HTERT RPE-1 (cell line): ENCODE measurements around the gene HEXIM2.

Source experiments
- in situ Hi-C: fragments of 300-500 bp; cut with MboI; formaldehyde crosslinking; loops from 4 replicates; pipeline ENCODE4 v1.14.3; 2020; ENCODE audit warnings: low sequenced_read_pairs

HEXIM2 gene

DNA sequence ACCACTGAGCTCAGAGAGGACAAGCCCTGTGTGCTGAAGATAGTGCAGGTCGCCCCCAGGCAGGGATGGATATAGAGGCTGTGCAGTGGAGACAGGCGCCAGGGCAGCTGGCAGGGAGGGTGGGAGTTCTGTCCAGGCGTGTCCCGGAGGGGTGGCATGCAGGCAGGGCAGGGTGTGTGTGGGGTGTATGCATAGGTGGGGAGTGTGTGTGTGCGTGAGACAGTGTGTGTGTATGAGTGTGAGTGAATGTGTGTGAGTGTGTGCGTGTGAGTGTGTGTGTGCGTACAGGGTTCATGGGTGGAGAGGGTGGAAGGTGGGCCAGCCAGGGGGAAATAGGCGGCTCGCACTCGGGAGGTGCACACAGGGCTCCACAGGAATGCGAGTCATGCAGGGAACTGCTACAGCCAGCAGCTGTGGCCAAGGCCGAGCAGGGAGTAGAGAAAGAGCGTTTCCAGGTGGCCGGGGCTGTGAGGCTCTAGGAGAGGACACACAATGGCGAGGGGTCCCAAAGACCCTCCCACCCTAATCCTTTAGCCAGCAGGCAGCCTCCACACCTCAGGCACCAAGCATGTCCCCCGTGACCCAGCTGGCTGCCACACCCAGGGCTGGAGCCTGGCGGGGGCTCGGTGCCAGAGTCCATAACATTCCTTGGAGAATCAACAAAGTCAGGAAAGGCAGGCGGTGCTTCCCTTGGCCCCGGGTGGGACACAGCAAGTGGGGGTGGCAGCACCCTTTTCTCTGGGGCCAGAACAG, 34.0 kb upstream of the HEXIM2 start:
- in situ Hi-C loops, result no loop called here

DNA sequence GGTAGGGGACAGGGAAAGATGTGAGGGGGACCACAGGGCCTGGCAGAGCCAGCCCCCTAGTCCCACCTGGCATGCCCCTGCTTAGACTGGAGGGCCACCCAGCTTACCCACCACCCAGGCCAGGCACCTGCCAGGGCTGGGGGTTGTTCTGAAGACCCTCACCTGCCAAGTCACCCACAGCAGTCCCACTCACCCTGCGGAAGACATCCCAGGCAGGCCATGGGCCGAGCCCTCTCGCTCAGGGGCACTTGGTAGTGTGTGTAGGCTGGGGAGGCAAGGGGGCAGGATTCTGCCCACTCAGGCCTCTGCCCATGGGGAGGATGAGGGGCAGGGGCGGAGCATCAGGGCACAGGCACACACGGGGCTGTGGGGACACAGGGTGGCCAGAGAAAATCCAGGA, 33.3 kb upstream of the HEXIM2 start:
- in situ Hi-C loops, result no loop called here

DNA sequence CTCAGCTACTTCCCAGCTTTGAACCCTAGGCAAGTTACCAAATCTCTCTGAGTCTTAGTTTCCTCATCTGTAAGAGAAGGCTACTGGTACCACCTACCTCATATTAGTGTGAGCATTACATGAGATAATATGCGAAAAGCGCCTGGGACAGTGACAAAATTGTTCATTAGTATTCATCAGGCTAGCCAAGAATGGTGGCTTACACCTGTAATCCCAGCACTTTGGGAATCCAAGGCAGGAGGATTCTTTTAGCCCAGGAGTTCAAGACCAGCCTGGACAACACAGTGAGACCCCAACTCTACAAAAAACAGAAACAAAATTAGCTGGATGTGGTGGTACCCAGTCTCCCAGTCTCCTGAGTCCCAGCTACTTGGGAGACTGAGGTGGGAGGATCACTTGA, 32.7 kb upstream of the HEXIM2 start:
- in situ Hi-C loops, result no loop called here

DNA sequence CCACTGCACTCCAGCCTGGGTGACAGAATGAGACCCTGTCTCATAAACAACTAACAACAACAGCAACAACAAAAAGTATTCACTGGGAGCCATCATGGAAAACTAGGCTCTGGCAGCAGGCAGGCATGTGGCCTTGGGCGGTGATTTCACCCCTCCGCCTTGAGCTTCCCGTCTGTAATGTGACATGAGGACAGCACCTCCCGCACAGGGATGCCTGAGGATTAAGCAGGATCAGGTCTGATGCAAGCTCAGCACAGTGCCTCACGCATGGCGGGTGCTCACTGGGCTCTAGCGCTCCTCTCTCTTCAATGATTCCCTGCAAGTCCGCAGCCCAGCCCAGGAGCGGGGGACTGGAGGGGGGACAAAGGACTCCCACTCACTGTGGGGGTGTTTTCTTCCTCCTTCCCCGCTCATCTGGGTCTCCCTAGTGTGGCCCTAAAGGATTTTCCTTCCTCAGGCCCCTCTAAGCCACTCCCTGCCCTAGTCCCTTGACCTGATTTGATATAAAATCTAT, 32.2 kb upstream of the HEXIM2 start:
- in situ Hi-C loops, result no loop called here

DNA sequence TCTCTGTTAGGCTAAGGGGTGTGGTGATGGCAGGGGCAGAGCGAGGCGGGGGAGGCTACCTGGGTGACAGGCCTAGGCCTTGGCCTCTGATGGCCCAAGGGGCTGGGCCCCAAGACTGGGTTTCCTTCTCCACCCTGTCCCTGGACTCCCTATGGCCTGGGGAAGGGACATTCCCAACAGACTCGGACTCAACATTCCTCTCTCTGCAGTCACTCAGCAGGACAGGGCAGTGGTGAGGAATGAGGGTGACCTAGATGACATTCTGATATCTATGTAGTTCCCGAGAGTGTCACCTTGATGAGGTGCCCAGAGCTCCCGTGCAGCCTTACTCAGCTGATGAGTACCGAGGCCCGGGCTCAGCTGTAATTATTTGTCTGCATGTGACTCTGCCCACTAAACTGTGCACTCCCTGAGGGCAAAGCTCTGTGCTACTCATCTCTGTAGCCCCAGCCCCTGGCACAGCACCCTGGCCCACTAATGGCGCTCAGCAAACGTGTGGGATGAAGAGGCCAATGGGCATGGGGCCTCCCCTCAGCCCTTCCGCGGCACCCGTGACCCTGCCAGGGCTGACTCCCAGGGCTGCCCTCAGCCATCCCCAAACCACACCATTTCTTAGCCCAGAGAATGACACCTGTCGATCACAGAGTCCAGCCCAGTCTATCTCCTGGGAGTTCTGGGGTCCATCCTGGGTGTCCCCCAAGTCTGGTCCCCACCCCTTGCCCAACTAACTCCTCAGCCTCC, 31.6 kb upstream of the HEXIM2 start:
- in situ Hi-C loops, result no loop called here

DNA sequence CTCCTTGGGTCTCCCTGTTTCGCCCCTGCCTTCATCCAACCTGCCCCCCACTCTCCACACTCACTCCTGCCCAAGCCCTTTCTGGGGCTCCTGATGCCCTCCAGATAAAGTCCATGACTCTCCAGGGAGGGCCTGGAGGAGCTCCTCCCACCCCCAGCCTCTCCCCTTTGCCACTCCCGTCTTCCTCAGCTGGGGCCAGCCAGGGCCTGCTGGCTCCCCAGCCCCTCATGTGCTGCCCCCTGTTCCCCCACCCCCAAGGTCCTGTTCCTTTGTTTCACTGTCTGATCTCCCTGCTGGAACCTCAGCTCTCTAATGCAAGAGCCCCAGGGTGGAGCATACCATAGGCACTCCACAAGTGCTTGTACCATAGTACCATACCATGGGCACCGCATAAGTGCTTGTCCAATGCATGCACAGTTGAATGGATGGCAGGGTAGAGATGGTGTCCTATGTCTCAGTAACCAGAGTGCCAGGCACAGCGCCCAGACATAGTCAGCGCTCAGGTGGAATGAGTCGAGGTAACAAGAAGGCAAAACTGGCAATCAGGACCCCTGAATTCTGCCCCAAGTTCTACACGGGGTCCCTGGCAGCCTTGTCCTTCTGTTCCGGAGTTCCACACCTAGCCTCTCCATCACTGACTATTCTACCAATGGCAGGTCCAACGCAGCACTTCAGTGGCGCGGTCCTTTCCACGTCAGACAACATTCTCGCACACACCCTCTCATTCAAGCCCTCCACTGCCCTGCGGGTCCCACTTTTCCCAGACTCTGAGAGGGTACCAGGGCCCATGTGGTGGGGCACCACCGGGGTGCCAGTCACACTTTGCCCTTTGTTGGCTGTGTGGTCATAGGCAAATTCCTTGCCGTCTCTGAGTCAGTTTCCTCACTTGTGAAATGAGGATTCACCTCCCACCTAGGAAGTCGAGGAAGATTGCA, 30.7 kb upstream of the HEXIM2 start:
- in situ Hi-C loops, result no loop called here

DNA sequence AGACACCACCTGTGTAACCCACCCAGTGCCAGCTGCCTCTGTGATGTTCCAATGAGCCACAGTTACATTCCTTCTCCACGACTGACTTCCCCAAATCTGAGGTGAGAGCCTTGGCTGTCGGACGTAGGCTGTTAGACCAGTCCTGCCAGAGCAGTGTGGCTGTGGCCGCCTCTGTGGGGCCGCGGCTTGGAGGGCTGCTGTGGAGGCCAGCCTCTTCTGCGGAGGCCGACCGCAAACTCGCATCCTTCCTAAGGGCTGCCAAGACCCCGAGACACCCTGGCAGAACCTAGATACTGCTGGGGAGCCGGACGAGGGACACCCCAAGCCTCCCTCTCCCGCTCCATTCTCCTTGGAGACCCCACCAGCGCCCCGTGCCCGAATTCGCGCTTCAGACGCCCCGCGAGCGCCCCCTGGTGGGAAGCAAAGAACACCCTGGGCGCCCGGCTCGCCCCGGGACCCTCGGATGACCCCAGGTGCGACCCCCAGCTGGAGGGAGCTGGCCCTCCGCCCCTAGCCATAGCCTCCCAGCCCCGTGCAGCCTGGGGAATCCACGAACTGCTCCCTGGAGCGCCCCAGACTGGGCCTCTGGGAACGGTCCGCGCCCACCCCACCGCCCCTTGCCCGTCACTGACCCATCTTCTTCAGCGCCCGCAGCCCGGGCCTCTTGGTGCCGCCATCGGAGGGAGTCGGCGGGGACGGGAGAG, 29.9 kb upstream of the HEXIM2 start:
- in situ Hi-C loops, result no loop called here

DNA sequence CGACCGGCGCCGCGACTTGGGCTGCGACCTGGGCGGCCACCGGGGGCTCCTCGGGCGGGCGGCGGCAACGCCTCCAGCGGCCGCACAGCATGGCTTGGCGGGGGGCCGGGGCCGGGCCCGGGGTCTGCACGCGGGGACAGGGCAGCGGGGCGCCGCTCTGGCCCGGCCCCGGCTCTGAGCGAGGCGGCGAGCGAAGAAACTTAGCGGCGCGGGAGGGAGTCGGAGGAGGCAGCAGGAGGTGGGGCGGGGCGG, 29.4 kb upstream of the HEXIM2 start, which contains the start of gene PLCD3:
Gene PLCD3 (minus strand): TSS at position 196 of the 252 bp plus-strand sequence. CDS start 105 bp downstream, at position 91.
- in situ Hi-C loops, result no loop called here

DNA sequence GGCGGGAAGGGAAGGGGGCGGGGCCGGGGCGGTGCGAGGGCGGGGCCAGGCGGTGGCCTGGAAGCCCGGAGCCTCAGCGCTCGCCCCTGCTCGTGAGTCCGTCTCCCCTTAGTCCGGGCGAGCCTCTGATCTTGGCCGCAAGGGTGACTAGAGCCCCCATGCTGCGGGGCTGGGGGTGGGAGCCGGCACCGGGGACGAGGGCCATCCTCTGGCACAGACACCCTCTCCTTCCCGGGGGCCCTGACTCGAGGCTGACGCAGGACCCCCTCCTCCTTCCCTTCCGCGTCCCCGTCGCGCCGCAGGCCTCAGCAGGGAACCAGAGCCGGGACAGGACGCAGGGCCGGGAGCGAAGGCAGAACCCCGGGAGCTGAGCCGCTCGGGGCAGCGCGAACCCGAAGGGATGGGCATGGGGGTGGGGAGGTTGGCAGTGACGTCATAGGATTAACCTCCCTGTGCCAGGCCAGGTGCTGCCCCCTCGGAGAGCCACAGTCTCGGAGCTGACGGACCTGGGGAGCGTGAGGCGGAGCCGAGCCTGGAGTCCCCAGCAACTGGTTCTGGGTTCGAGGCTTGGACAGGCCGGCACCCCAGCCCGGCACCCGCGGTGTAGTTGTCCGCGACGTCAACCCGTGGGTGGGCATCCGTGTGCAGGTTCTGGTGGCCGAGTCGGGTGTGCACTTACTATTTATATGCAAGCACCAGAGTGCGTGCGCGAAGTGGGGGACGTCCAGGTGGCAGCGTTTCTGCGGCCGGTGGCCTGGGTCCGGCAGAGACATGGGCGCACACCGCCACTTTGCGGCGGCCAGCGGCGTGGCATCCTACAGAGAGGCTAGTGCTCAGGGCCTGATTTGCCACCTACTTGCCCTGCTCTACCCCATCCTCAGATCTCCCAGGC, 28.9 kb upstream of the HEXIM2 start:
- in situ Hi-C loops, result no loop called here

DNA sequence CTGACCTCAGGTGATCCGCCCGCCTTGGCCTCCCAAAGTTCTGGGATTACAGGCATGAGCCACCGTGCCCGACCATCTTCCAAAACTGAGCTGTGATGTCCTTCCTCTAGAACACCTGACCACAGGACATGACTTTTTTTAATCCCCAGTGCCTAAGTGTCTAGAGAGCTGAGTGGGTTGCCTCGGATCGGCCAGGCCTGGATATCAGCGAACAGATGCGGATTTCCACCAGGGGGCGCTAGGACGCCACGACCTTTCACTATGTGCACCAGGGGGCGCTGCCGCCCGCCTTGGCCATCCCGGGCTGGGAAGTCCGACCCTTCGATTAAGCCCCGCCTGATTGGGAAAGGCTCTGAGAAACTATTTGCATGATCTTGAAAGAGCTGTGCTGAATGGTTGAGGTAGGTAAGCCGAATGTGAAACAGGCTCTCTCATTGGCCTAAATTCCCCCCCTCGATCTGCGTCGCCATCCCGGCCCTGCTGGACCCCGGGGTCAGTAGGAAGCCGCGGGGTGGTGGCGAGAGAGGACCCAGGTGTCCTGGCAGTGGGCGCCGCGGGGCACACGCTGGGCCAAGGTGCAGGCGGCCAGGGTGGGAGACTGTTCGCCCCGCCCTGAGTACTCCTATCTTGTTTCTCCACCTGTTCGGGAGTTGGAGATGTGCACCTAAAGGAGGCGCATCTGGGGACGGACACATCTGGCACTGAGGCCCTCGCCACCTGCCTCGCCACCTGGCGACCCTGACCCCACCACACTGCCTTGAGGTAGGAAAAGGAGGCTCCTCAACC, 26.3 kb upstream of the HEXIM2 start, which contains the start of gene ACBD4:
Gene ACBD4 (plus strand): TSS at position 496 of the 786 bp plus-strand sequence. CDS start 458 bp downstream, outside the sequence.
- in situ Hi-C loops, result no loop called here

DNA sequence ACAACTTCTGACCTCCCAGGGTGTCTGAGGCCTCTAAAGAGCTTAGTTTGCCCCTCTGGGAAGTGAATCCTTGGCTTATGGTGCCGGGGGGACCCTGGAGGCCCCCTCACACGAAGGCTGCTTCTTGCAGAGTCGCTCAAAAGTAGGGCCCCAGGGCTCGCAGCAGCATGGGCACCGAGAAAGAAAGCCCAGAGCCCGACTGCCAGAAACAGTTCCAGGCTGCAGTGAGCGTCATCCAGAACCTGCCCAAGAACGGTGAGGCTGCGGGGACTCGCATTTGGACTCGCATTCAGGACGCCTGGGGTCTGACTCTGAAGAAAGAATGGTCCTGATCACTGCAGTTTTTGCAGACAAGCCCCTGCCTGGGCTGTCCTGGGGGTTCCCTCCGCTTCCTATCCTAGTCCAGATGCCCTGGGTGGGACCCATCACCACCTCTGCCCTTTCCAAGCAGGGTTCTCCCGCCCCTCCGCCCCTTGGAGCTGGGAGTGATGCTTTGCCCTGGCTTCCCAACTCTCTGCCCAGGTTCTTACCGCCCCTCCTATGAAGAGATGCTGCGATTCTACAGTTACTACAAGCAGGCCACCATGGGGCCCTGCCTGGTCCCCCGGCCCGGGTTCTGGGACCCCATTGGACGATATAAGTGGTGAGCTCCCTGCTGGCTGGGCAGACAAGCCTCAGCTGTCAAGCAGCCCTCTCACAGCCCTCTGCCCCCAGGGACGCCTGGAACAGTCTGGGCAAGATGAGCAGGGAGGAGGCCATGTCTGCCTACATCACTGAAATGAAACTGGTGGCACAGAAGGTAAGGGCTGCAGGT, 25.5 kb upstream of the HEXIM2 start:
- in situ Hi-C loops, result no loop called here

DNA sequence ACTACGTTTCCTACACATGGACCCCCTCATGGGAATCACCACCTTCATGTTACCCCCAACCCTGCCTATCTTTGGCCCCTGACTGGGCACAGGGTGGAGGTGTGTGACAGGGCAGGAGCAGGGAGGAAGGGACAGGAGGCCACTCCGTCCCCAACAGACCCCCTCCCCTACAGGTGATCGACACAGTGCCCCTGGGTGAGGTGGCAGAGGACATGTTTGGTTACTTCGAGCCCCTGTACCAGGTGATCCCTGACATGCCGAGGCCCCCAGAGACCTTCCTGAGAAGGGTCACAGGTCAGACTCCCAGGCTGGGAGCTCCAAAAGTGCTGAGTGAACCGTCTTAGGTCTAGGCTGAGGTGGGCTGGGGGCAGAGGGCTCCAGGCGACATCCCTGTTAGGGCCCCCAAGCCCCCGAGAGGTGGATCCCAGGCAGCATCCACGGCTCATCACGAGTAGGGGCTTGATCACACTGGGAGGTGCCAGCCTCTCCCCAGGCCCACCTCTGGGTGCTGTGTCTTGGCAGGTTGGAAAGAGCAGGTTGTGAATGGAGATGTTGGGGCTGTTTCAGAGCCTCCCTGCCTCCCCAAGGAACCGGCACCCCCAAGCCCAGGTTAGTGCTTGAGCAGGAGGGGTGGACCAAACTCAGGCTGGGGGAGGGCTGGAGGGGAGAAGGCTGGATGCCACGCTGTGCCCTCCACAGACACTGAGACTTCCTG, 24.7 kb upstream of the HEXIM2 start:
- in situ Hi-C loops, result no loop called here

DNA sequence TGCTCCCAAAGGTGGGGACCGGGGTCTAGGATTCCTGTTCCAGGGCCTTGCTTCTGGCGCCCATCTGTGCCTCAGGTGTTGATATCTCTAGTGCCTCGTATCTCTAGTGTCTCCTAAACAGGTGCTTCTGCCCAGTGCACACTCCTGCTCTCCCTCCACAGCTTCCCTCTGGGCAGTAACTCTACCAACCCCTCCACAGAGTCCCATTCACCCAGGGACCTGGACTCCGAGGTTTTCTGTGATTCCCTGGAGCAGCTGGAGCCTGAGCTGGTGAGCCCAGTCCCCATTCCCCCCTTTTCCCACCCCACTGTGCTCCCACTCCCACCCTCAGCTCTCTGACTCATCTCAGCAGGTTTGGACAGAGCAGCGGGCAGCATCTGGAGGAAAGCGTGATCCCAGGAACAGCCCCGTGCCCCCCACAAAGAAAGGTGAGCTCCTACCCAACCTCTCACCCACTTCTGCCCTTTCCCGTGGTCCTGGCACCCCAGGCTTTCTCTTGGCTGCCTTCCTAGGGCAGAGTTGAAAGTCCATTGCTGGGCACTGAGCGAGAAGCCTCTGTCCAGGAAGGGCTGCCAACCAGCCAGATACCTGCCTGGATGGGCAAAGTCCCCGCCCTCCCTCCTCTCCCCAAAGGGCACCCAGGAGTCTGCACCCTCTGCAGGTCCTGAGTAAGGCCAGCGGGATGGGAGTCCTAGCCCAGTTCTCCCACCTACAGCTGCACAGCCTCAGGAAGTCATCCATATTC, 23.9 kb upstream of the HEXIM2 start:
- in situ Hi-C loops, result no loop called here

DNA sequence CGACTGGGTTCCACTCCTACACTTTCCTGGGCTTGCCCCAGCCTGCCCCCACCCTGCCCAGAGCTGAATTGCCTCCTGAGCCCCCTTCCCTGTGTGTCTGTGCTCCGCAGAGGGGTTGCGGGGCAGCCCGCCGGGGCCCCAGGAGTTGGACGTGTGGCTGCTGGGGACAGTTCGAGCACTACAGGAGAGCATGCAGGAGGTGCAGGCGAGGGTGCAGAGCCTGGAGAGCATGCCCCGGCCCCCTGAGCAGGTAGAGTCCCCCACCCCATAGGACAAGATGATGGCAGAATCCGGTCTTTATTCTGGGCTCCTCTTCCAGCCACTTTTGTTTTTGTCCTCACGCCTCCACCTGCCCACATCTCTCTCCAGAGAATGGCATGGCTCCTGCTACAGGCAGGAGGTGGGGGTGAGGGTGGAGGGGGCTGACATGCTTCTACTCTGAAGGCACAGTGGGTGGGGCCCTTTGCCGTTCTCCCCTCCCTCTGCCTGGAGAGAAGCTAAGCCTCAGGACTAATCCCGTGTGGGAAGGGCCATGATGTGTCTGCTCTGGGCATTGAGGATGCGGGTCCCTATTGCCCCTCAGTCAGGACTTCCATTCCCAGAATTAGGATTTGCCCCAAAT, 22.7 kb upstream of the HEXIM2 start:
- in situ Hi-C loops, result no loop called here

DNA sequence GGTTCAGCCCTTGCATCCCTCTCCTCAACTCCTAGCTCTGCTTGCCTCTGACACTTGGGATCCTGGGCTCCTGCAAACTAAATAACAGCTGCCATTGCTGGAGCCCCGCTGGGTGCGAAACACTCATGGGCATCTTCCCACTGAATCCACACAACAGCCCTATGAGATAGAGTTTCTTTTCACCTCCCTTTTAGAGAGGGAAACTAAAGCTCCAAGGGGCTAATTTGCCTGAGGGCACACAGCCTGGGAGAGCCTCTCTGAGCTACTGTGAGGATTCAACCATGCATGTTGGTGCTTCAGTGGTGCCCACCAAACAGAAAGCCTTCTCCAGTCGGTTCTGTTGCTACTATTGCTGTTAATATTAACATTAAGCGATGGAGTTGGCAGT, 22.1 kb upstream of the HEXIM2 start:
- in situ Hi-C loops, result no loop called here

DNA sequence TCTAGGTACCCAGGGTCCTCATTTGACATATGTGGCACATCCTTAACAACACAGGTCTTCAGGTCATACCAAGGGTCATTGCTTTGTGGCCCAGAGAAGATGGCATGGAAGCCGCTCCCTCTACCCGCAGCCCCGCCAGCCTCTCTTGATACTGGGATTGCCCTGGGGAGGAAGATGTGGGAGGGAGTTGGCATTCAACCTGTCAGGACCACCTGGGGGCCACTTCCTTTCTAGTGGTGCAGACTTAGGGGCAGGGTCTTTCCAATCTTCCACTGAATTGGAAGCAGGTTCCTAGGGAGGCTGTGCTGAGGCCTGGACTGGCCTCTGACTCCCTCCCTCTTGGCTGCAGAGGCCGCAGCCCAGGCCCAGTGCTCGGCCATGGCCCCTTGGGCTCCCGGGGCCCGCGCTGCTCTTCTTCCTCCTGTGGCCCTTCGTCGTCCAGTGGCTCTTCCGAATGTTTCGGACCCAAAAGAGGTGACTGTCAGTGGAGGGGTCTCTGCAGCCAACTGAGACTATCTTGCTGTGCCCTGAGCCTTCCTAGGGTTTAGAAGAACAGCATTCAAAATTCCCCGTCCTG, 18.5 kb upstream of the HEXIM2 start:
- in situ Hi-C loops, result no loop called here
